ENCODE measurements around the gene FOXA3.

DNA sequence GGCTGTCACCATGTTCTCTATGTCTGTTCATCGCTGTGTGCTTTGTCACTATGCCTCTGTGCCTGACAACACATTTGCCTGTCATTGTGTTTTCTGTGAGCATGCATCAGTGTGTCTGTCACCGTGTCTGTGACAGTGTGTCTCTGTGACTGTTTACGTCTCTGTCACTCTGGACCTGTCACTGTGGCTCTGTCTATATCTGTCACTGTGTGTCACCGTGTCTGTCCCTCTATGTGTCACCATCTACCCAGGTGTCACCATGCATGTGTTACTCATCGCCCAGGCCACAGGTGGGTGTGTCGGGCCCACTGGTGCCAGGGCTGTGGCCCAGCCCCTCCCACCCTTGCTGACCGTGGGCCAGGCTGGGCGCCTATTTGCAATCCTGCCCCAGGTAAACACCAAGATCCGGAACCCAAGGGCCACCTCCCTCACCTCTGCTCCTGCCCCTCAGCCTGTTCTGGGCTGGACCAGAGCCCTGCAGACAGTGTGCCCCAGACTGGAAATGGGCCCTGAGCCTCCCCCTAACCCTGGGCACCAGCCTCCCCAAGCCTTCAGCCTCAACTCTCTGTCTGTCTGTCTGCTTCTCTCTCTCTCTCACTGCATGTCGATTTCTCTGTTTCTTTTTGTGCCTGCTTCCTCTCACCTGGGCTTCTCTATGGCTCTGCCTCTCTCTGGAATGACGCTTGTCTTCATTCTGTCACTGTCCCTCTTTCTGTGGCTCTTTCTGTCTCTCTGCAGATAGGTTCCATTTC is 14.1 kb downstream of the FOXA3 start:
- TF ChIP-seq, protein P1, sequence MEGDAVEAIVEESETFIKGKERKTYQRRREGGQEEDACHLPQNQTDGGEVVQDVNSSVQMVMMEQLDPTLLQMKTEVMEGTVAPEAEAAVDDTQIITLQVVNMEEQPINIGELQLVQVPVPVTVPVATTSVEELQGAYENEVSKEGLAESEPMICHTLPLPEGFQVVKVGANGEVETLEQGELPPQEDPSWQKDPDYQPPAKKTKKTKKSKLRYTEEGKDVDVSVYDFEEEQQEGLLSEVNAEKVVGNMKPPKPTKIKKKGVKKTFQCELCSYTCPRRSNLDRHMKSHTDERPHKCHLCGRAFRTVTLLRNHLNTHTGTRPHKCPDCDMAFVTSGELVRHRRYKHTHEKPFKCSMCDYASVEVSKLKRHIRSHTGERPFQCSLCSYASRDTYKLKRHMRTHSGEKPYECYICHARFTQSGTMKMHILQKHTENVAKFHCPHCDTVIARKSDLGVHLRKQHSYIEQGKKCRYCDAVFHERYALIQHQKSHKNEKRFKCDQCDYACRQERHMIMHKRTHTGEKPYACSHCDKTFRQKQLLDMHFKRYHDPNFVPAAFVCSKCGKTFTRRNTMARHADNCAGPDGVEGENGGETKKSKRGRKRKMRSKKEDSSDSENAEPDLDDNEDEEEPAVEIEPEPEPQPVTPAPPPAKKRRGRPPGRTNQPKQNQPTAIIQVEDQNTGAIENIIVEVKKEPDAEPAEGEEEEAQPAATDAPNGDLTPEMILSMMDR (IDR thresholded peaks at IDR 0.05): no peak
- TF ChIP-seq POLR2A (IDR thresholded peaks at IDR 0.05) (peak; percentile 16), POLR2AphosphoS5 (IDR thresholded peaks at IDR 0.05) (peak; percentile 8)

All from prostate gland (tissue), 2 donors.